SK-N-SH treated with all-trans-retinoic acid at 6 μM for 48 hours (cell line): ENCODE measurements around the gene NBAS.

Source experiments
- PATZ1 ChIP-seq: fragments of 250-450 bp; sonication (Bioruptor Pico); IDR thresholded peaks from 2 replicates; pipeline ENCODE4 v1.8.0; 2020; ENCODE audit warnings: mild to moderate bottlenecking, moderate library complexity, borderline replicate concordance
- TOX ChIP-seq: fragments of 250-450 bp; sonication (Bioruptor Pico); IDR thresholded peaks from 2 replicates; pipeline ENCODE4 v1.8.0; 2021; ENCODE audit warnings: mild to moderate bottlenecking, moderate library complexity, borderline replicate concordance

- TF ChIP-seq PATZ1 (CRISPR knock-in tag) = no peak
- no peak for TF ChIP-seq TOX
These were observed 54.8 kb downstream of the NBAS start for GRCh38 chr2:15506229-15506819.
